Measurements from ENCODE around the gene CALHM3.

- TF ChIP-seq POLR2AphosphoS5 (IDR thresholded peaks at IDR 0.05) (no peak), CTCF (IDR thresholded peaks at IDR 0.05) (no peak), POLR2A (IDR thresholded peaks at IDR 0.05) (no peak), EP300 (IDR thresholded peaks at IDR 0.05) (no peak)
These were observed 38.6 kb downstream of the CALHM3 start for GRCh38 chr10:103440416-103440815.
